Parathyroid adenoma (tissue), 2 donors: ENCODE results near the gene MARCHF4.

Source experiments
- H2AFZ ChIP-seq: fragments of 300-600 bp; sonication (generic); one replicate; pipeline ENCODE4 v1.7.0; 2017; ENCODE audit warnings: antibody characterized with exemption, mild to moderate bottlenecking
- H3K27ac ChIP-seq: fragments of 300-600 bp; sonication (generic); one replicate; pipeline ENCODE4 v1.7.0; 2017
- H3K27me3 ChIP-seq: fragments of 300-600 bp; sonication (generic); one replicate; pipeline ENCODE4 v1.7.0; 2017; ENCODE audit warnings: low read length; ENCODE audit not compliant: control insufficient read depth, insufficient read depth
- H3K36me3 ChIP-seq: fragments of 300-600 bp; sonication (generic); one replicate; pipeline ENCODE4 v1.7.0; 2017; ENCODE audit warnings: low read length; ENCODE audit not compliant: control insufficient read depth, insufficient read depth
- H3K4me1 ChIP-seq: fragments of 300-600 bp; sonication (generic); one replicate; pipeline ENCODE4 v1.7.0; 2017; ENCODE audit warnings: control low read depth
- H3K4me2 ChIP-seq: fragments of 300-600 bp; sonication (generic); one replicate; pipeline ENCODE4 v1.7.0; 2017; ENCODE audit warnings: low read length
- H3K4me3 ChIP-seq: fragments of 300-600 bp; sonication (generic); one replicate; pipeline ENCODE4 v1.7.0; 2017; ENCODE audit warnings: low read depth, low read length
- H3K79me2 ChIP-seq: fragments of 300-600 bp; sonication (generic); one replicate; pipeline ENCODE4 v1.7.0; 2017; ENCODE audit warnings: control low read depth
- H3K9ac ChIP-seq: fragments of 300-600 bp; sonication (generic); one replicate; pipeline ENCODE4 v1.7.0; 2017; ENCODE audit warnings: mild to moderate bottlenecking
- H3K9me3 ChIP-seq: fragments of 300-600 bp; sonication (generic); one replicate; pipeline ENCODE4 v1.7.0; 2017; ENCODE audit warnings: low read length; ENCODE audit not compliant: control insufficient read depth
- TF ChIP-seq, protein P1 (sequence below): fragments of 300-600 bp; sonication (generic); IDR thresholded peaks from one replicate; pipeline ENCODE4 v1.7.0; 2017; ENCODE audit warnings: antibody characterized with exemption, mild to moderate bottlenecking
- donor health status: primary hyperparathyroidism.

Gene MARCHF4

DNA sequence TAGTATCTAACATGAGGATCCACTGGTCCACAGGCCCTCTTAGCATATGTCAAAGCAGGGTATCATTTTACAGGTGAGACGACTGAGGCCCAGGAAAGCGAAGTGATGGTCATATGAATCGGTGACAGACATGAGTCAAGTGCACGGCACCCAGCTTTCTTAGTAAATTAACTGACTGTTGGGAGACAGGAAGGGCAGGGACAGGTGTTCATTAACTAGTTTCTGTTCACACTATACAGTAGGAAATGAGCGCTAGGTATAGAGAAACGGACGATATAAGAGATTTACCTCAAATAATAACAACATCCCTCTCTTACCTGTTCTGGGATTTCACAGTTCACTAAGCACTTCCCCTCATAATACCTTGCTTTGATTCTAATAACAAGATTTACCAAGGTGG is 38.3 kb upstream of the MARCHF4 start:
- Histone ChIP-seq H2AFZ (no peak overlapping the region), H3K27ac (no peak overlapping the region), H3K36me3 (no peaks in the 10 kb centered on the region), H3K4me2 (no peak overlapping the region), H3K4me1 (no peaks in the 10 kb centered on the region), H3K27me3 (no peaks in the 10 kb centered on the region), H3K9ac (no peak overlapping the region), H3K79me2 (no peaks in the 10 kb centered on the region), H3K4me3 (no peak overlapping the region), H3K9me3 (no peaks in the 10 kb centered on the region)
- TF ChIP-seq, protein P1, sequence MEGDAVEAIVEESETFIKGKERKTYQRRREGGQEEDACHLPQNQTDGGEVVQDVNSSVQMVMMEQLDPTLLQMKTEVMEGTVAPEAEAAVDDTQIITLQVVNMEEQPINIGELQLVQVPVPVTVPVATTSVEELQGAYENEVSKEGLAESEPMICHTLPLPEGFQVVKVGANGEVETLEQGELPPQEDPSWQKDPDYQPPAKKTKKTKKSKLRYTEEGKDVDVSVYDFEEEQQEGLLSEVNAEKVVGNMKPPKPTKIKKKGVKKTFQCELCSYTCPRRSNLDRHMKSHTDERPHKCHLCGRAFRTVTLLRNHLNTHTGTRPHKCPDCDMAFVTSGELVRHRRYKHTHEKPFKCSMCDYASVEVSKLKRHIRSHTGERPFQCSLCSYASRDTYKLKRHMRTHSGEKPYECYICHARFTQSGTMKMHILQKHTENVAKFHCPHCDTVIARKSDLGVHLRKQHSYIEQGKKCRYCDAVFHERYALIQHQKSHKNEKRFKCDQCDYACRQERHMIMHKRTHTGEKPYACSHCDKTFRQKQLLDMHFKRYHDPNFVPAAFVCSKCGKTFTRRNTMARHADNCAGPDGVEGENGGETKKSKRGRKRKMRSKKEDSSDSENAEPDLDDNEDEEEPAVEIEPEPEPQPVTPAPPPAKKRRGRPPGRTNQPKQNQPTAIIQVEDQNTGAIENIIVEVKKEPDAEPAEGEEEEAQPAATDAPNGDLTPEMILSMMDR, result no peak

DNA sequence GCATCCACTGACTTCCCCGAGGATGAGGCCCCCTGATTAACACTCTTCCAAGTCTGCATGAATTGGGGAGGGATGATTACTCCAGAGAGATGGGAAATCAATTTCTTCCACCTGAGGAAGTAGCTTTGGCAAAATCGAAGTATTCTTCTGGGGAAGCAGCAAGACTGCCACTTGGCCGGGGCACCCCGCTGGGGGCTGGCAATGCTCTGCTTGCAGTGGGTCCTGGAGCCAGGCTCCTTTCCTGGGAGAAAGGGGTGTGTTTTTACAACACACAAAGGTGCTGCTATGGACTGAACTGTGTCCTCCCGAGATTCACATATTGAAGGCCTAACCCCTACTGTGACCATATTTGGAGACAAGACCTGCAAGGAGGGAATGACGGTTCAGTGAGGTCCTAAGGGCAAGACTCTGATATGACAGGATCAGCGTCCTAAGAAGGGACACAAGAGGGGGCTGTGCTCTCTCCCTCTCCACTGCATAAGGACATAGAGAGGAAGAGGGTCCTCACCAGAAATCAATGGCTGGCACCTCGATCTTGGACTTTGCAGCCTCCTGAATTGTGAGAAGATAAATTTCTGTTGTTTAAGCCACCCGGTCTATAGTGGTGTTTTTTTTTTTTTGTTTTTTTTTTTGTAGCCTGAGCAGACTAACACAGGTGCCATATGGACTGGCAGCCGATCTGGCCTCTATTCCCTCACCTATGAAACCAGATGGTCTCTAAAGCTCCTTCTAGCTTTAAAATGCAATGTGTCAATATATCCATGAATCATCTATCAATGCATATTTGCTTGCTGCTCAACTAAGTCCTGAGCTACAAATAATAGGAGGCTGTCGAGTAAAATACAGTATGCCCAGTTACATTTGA is 36.4 kb upstream of the MARCHF4 start:
- Histone ChIP-seq H3K4me1 (no peaks in the 10 kb centered on the region), H3K9ac (no peak overlapping the region), H3K27ac (no peak overlapping the region), H3K9me3 (no peaks in the 10 kb centered on the region), H3K36me3 (no peaks in the 10 kb centered on the region), H2AFZ (no peak overlapping the region), H3K79me2 (no peaks in the 10 kb centered on the region), H3K4me3 (no peak overlapping the region), H3K4me2 (no peak overlapping the region), H3K27me3 (no peaks in the 10 kb centered on the region)
- TF ChIP-seq, protein P1, result no peak

DNA sequence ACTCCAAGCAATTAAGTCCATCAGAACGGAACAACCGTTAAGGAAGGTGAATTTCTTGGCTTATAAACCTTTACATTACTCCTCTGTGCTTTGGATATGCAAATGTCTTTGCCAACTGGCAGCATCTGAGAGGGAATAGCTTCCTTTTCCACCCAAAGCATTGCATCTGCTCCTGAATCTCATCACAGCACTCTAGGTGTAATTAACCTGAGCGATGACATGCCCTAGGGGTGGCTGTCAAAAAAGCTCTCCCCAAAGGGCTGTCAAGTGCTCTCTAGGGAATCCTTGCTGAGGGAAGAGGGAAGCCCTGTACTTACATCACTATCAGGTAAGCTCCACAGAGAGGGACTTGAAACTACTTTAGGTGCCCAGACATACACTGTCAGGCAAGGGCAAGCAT is 34.5 kb upstream of the MARCHF4 start:
- TF ChIP-seq, protein P1, result no peak
- Histone ChIP-seq H3K4me2 (no peak overlapping the region), H3K79me2 (no peaks in the 10 kb centered on the region), H3K27me3 (no peaks in the 10 kb centered on the region), H3K27ac (no peak overlapping the region), H3K9me3 (no peaks in the 10 kb centered on the region), H3K4me3 (no peak overlapping the region), H3K9ac (no peak overlapping the region), H3K4me1 (no peaks in the 10 kb centered on the region), H3K36me3 (no peaks in the 10 kb centered on the region), H2AFZ (no peak overlapping the region)

DNA sequence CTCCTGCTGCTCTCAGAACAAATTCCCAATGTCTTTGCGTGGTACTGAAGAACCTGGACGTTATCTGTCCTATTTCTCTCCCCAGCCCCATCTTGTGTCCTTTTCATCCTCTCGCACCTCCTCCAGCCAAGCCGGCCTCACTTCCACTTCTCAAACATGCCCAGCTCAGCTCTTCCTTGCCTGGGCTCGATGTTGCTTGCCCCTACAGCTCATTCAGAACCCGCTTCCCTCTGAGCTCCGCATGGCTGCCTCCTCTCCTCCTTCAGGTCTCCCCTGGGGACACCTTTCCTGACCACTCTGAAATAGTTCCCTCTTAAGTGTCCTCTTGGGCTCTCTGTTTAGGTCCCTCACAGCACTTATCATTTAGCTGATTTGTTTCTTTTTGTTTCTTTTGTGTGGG is 33.3 kb upstream of the MARCHF4 start:
- H3K4me2 ChIP-seq, result no peak overlapping the region
- TF ChIP-seq, protein P1, result no peak

More for the DNA sequence above, 33.3 kb upstream of the MARCHF4 start:
- Histone ChIP-seq H3K36me3 (no peaks in the 10 kb centered on the region), H3K4me3 (no peak overlapping the region), H3K79me2 (no peaks in the 10 kb centered on the region), H2AFZ (no peak overlapping the region), H3K9me3 (no peaks in the 10 kb centered on the region), H3K4me1 (no peaks in the 10 kb centered on the region), H3K27me3 (no peaks in the 10 kb centered on the region), H3K27ac (no peak overlapping the region), H3K9ac (no peak overlapping the region)
